Small intestine (tissue), 7 donors: ENCODE data around the gene INF2. TPM values are rescaled to one million over a fixed set of nuclear protein-coding genes. Genes with fewer than 3 reads are reported as not detected.
A peak's percentile ranks its signal among the peaks of the same experiment; 100 is the strongest.

Experiments
- DNase-seq, 2 donors: peaks; one replicate each; pipeline versions ENCODE4 v3.0.0 to v3.0.0-alpha.2; 2013
- FAIRE-seq: peaks from 2 replicates; lab custom pipeline; 2012; peaks lifted over from hg19 to GRCh38; lab: Jason Lieb, UNC
- H3K27ac ChIP-seq, 3 donors: one replicate each; pipeline ENCODE4 v1.5.1; 2013; ENCODE audit warnings: low read length in 2 of 3, mild to moderate bottlenecking in 2 of 3, control low read depth in 1 of 3, inconsistent platforms in 1 of 3, low read depth in 1 of 3, moderate library complexity in 1 of 3
- H3K27me3 ChIP-seq, 3 donors: one replicate each; pipeline ENCODE4 v1.6.1; 2013; ENCODE audit warnings: low read length in 3 of 3, inconsistent platforms in 1 of 3; ENCODE audit not compliant: control insufficient read depth in 3 of 3, insufficient read depth in 3 of 3
- H3K36me3 ChIP-seq, 3 donors: one replicate each; pipeline ENCODE4 v1.6.1; 2013; ENCODE audit warnings: low read length in 3 of 3, inconsistent platforms in 1 of 3, low read depth in 1 of 3, mild to moderate bottlenecking in 1 of 3, moderate library complexity in 1 of 3; ENCODE audit not compliant: control insufficient read depth in 3 of 3, insufficient read depth in 2 of 3
- H3K4me1 ChIP-seq, 3 donors: one replicate each; pipeline ENCODE4 v1.6.1; 2013; ENCODE audit warnings: low read length in 2 of 3, inconsistent platforms in 1 of 3, low read depth in 1 of 3, mild to moderate bottlenecking in 1 of 3, moderate library complexity in 1 of 3; ENCODE audit not compliant: control insufficient read depth in 3 of 3, insufficient read depth in 2 of 3
- H3K4me3 ChIP-seq, 3 donors: one replicate each; pipeline ENCODE4 v1.5.1; 2013; ENCODE audit warnings: low read length in 3 of 3, control low read depth in 1 of 3, inconsistent platforms in 1 of 3, low read depth in 1 of 3, mild to moderate bottlenecking in 1 of 3, moderate library complexity in 1 of 3
- H3K9me3 ChIP-seq, 2 donors: one replicate each; pipeline ENCODE4 v1.6.1; 2013; ENCODE audit warnings: low read depth in 1 of 2, low read length in 1 of 2; ENCODE audit not compliant: control insufficient read depth in 2 of 2, insufficient read depth in 1 of 2
- WGBS, 3 donors: extraction: QIAGEN DNeasy Blood & Tissue Kit; methylation state at CpG; one replicate each; pipeline ENCODE4 v1.1.7; 2013; 5-methylcytosine and 5-hydroxymethylcytosine counted together
- polyA plus RNA-seq, 4 donors: library from polyadenylated mRNA; stranded (reverse) in 3 of 4; unstranded in 1 of 4; fragments of 200-250 nt in 3 of 4; fragments of 120-200 nt in 1 of 4; gene quantifications; one replicate each; pipeline versions ENCODE4 v1.2.1 to v1.2.3, GENCODE V29; 2013
- donor health status: healthy with polysubstance abuse.
- donor health status: control.
- donor health status: control.
- donor health status: Bipolar disorder and iron deficiency.
- donor health status: healthy.

The INF2 gene
- polyA plus RNA-seq, 4 donors: 62.6 to 364 (median 197) TPM

DNA sequence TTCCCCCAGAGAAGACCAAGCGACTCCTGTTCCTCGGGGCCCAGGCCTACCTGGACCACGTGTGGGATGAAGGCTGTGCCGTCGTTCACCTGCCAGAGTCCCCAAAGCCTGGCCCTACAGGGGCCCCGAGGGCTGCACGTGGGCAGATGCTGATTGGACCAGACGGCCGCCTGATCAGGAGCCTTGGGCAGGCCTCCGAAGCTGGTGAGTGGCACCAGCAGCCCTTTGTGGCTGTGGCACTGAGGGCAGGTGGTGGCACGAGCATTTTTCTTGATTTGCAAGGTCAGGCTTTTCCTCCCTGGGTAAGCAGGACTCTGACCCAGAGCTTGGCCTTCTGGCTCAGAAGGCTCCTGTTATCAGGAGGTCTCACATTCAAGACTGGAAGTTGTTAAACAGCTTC lies 66.2 kb downstream of the INF2 start:
- FAIRE-seq (no peak), DNase-seq (peak in 1 of 2 donors; percentile 74)
- 24 to 65% (median 44%) methylated on average over 11 of the region's 11 CpGs for WGBS, 3 donors
- H3K4me3 ChIP-seq: no peak overlapping the region
- H3K27me3 ChIP-seq: no peaks in the 10 kb centered on the region
- H3K9me3 ChIP-seq: no peaks in the 10 kb centered on the region
- H3K4me1 ChIP-seq: peaks cover 8 to 35% (median 14%) of the 10 kb centered on the region in 3 donors
- H3K36me3 ChIP-seq: peaks cover 0 to 67% (median 2%) of the 10 kb centered on the region in 3 donors
- H3K27ac ChIP-seq: peak overlapping the region in 1 of 3 donors; percentile 6

DNA sequence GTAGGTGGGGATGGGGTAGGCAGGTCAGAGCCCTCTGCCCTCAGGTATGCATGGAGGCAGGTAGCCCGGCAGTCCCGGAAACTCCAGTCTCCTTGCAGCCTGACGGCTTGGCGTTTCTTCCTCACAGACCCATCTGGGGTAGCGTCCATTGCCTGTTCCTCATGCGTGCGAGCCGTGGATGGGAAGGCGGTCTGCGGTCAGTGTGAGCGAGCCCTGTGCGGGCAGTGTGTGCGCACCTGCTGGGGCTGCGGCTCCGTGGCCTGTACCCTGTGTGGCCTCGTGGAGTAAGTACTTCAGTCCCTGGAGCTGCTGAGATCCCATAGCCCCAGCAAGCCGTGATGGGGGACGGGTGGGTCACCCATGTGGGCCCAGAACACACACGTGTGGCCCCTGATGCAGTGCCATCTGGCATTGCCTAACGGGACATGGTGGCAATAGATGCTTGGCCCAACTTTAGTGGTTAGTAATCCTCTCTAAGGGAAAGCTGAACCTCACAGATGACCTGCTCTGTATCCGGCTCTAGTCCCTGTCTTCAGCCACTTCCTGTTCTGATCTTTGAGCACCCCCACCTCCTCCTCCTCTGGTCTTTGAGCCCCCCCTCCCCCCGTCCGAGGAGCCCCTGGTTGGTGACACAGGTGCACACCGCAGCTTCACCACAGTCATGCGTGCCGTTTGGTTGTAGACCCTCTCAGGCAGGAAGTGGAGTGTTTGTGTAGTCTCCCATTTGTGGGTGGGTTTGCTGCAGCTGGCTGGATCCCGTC lies 67.2 kb downstream of the INF2 start:
- H3K4me3 ChIP-seq: no peak overlapping the region
- H3K27ac ChIP-seq: no peak overlapping the region
- no peaks in the 10 kb centered on the region for H3K9me3 ChIP-seq
- peaks cover 8 to 35% (median 14%) of the 10 kb centered on the region in 3 donors for H3K4me1 ChIP-seq
- DNase-seq (no peak), FAIRE-seq (no peak)
- no peaks in the 10 kb centered on the region for H3K27me3 ChIP-seq
- peaks cover 0 to 76% (median 2%) of the 10 kb centered on the region in 3 donors for H3K36me3 ChIP-seq
- WGBS, 3 donors: 79 to 86% (median 81%) methylated on average over 24 to 27 of the region's 27 CpGs

DNA sequence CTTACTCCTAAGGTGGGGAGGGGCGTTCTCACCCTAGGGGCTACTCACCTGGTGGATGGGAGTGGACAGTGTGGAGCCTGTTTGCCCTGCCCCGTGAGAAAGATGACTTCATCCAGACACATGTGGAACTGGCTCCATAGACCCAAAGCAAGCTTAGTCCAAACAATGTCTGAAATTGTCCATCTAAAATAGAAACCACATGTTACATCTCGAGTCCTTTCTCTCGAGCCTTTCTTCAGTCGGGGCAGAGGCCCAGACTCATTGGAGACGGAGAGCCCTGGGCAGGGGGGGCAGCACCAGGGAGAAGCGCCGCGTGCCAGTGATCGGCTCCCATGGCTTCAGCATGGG lies 67.8 kb downstream of the INF2 start:
- Histone ChIP-seq H3K27me3 (no peaks in the 10 kb centered on the region), H3K4me1 (peaks cover 8 to 31% (median 14%) of the 10 kb centered on the region in 3 donors), H3K27ac (no peak overlapping the region), H3K36me3 (peaks cover 0 to 79% (median 2%) of the 10 kb centered on the region in 3 donors), H3K4me3 (no peak overlapping the region), H3K9me3 (no peaks in the 10 kb centered on the region)
- FAIRE-seq (no peak), DNase-seq (no peak)
- WGBS, 3 donors: 84 to 92% (median 91%) methylated on average over 10 of the region's 10 CpGs

DNA sequence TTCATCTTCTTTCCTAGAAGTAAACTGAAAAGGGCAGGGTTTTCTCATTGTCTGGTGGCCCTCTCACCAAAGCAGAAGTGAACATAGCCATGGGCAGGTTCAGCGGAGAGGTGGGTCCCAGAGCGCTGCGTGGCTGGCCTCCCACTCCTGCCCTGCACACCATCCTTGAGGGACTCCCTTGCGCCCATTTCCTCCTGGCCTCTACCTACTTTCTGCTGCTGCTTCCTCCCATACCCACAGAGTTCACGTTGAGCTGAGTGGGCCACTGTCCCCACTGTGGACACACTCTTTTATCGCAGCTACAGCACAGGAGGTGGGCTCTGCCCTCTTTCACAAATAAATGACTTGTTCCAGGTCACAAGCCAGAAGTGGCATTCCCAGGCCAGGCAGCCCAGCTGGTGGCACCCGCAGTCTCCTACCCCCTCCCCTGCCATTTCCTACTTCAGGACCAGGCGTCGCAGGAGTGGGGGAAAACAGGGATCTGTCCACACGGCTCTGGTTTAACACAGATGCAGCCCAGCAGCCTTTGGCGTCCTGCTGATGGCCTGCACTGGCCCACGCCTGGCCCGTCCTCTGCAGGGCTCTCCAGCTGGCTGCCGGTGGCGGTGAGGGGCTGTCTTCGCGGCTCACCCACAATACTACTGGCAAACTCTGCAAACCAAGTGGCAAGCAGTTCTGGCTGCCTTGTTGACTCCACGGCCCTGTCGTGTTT lies 68.4 kb downstream of the INF2 start:
- peaks cover 0 to 81% (median 2%) of the 10 kb centered on the region in 3 donors for H3K36me3 ChIP-seq
- no peak for DNase-seq
- 91 to 95% (median 92%) methylated on average over 19 of the region's 19 CpGs for WGBS, 3 donors
- no peaks in the 10 kb centered on the region for H3K9me3 ChIP-seq
- H3K27ac ChIP-seq: no peak overlapping the region
- FAIRE-seq: no peak
- no peak overlapping the region for H3K4me3 ChIP-seq
- H3K27me3 ChIP-seq: no peaks in the 10 kb centered on the region
- H3K4me1 ChIP-seq: peaks cover 8 to 30% (median 14%) of the 10 kb centered on the region in 3 donors

DNA sequence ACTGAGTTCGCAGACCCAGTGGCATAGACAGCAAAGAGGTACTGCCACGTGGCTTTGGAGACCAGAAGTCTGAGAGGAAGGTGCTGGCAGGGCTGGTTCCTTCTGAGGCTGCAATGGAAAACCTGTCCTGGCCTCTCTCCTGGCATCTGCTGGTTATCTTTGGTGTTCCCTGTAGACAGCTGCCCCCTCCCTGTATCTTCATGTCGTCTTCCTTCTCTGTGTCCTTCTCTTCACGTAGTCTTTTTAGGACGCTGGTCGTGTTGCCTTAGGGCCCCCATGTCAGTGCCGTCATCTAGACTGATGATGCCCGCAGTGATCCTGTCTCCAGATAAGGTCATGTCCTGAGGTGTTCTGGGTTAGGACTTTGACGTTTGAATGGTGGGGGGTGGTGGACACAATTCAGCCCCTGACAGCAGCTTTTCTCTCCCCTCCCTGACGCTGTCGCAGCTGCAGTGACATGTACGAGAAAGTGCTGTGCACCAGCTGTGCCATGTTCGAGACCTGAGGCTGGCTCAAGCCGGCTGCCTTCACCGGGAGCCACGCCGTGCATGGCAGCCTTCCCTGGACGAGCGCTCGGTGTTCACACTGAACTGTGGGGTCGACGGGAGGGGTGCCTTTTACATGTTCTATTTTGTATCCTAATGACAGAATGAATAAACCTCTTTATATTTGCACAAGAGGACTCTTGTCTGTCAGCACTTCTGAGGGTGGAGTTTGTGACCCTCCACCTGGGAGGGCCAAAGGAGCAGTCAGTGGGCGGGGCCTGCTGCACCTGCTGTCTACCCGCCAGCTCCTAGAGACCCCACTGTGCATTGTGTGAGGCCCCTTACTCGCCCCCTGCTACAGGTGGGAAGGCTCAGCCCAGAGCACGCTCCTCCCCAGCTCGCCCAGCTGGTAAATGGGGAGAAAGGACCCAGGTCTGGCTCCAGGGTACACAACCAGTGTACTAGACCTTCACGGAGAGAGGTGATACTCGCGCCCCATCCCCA lies 69.9 kb downstream of the INF2 start:
- Histone ChIP-seq H3K36me3 (peaks cover 0 to 82% (median 2%) of the 10 kb centered on the region in 3 donors), H3K27me3 (no peaks in the 10 kb centered on the region), H3K4me1 (peaks cover 5 to 24% (median 10%) of the 10 kb centered on the region in 3 donors), H3K4me3 (no peak overlapping the region), H3K9me3 (peaks cover 0 to 5% of the 10 kb centered on the region in 2 donors), H3K27ac (no peak overlapping the region)
- DNase-seq (no peak), FAIRE-seq (no peak)
- WGBS, 3 donors: 86 to 89% (median 87%) methylated on average over 30 of the region's 30 CpGs

DNA sequence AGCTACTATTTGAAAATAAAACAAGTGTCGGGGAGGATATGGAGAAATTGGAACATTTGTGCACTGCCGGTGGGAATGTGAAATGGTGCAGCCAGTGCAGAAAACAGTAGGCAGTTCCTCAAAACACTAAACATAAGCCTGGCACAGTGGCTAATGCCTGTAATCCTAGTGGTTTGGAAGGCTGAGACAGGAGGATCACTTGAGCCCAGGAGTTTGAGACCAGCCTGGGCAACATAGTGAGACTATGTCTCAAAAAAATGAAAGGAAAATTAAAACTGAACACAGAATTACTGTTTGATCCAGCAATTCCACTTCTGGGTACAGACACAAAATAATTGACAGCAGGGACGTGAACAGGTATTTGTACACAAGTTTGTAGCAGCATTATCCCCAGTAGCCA lies 76.1 kb downstream of the INF2 start:
- no peaks in the 10 kb centered on the region for H3K27me3 ChIP-seq
- no peak overlapping the region for H3K4me3 ChIP-seq
- no peak overlapping the region for H3K27ac ChIP-seq
- WGBS, 3 donors: 92 to 96% (median 95%) methylated on average over 3 of the region's 3 CpGs
- FAIRE-seq (no peak), DNase-seq (no peak)
- peaks cover 0 to 5% of the 10 kb centered on the region in 2 donors for H3K9me3 ChIP-seq
- peaks cover 0 to 40% (median 0%) of the 10 kb centered on the region in 3 donors for H3K36me3 ChIP-seq
- H3K4me1 ChIP-seq: peaks cover 0 to 5% (median 0%) of the 10 kb centered on the region in 3 donors

DNA sequence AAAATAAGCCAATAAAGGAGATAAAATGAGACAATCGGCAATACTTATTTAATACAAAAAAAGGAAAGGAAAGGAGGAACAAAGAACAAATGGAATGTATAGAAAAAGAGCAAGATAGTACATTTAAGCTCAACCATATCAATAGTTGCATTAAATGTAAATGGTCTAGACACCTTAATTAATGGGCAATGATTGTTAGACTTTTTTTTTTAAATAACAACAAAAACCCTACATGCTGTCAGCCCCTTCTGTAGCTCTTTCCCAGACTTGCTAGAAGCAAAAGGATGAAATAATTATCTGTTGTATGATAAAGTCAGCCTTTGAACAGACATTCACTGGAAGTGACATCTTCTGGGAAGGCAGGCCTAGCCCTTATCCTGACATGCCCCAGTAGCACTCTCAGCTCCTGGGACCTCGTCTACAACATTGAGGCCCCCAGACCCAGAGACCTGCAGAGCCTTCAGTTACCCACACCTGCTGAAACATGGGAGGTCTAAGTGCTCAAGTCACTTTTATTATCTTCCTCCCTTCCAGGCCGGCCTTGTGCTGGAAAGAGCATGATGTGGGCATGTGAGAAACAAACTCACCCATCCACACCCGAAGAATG lies 76.9 kb downstream of the INF2 start:
- WGBS, 3 donors: 88 to 98% (median 90%) methylated on average over 4 of the region's 4 CpGs
- H3K36me3 ChIP-seq: peaks cover 0 to 40% (median 0%) of the 10 kb centered on the region in 3 donors
- no peak for FAIRE-seq
- no peaks in the 10 kb centered on the region for H3K27me3 ChIP-seq
- H3K9me3 ChIP-seq: peaks cover 0 to 12% of the 10 kb centered on the region in 2 donors
- no peak overlapping the region for H3K4me3 ChIP-seq
- no peak overlapping the region for H3K27ac ChIP-seq
- no peak for DNase-seq
- peaks cover 0 to 5% (median 0%) of the 10 kb centered on the region in 3 donors for H3K4me1 ChIP-seq
